Measurements from ENCODE around the gene PRMT2.

The PRMT2 gene

DNA sequence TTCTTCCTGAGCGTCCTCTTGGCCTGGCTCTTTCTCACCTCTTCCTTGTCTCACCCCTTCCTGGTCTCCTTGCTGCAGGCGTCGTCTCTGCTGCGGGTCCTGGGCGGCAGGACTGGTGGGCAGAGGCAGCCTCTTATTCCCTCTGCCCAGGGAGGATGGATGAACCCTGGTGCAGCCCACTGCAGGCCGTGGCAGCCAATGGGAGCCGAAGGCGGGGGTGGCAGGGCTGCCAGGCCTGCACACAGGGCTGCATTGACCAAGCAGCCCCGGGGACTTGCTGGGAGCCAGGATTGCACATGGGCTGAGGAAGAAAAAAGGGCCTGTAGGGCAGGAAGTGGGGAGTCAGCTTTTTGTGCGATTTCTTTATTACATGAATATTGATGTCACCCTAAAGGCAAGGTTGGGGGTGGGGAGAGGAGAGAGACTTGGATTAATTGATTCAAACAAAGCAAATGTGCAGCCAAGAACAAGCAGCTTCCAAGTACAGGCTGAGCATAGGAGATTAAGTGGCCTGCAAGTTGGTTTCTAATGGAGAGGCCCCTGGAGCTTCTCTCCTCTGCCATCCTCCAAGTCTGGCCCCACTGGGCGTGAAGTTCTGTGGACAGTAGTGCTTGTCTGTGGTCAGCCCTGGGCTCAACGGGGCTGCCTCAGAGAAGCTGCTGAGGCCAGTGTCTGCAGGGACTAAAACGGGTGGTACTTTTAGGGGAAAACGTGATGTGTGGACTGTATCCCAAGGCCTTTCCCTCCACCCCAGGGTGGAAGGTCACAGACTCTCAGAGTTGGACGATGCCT is 30.3 kb upstream of the PRMT2 start, which contains the start of gene S100B:
TSS of gene S100B (minus strand) at position 108 of the 792 bp plus-strand sequence. CDS start 2,667 bp downstream, outside the sequence.
- TF ChIP-seq CREB1 (IDR thresholded peaks at IDR 0.05; ENCODE audit: low read depth) = no peak
- peak; percentile 69; the same call in 1 of the 2 replicates for TF ChIP-seq EGR1 (IDR thresholded peaks at IDR 0.05)

GRCh38 chr21:46605767-46606426 is 29.6 kb upstream of the PRMT2 start:
- TF ChIP-seq TAF1 (IDR thresholded peaks at IDR 0.05; ENCODE audit: low read depth) = no peak
- no peak for TF ChIP-seq TEAD4 (IDR thresholded peaks at IDR 0.05)
- no peak for TF ChIP-seq NFIC (IDR thresholded peaks at IDR 0.05)
- TF ChIP-seq, protein P1, sequence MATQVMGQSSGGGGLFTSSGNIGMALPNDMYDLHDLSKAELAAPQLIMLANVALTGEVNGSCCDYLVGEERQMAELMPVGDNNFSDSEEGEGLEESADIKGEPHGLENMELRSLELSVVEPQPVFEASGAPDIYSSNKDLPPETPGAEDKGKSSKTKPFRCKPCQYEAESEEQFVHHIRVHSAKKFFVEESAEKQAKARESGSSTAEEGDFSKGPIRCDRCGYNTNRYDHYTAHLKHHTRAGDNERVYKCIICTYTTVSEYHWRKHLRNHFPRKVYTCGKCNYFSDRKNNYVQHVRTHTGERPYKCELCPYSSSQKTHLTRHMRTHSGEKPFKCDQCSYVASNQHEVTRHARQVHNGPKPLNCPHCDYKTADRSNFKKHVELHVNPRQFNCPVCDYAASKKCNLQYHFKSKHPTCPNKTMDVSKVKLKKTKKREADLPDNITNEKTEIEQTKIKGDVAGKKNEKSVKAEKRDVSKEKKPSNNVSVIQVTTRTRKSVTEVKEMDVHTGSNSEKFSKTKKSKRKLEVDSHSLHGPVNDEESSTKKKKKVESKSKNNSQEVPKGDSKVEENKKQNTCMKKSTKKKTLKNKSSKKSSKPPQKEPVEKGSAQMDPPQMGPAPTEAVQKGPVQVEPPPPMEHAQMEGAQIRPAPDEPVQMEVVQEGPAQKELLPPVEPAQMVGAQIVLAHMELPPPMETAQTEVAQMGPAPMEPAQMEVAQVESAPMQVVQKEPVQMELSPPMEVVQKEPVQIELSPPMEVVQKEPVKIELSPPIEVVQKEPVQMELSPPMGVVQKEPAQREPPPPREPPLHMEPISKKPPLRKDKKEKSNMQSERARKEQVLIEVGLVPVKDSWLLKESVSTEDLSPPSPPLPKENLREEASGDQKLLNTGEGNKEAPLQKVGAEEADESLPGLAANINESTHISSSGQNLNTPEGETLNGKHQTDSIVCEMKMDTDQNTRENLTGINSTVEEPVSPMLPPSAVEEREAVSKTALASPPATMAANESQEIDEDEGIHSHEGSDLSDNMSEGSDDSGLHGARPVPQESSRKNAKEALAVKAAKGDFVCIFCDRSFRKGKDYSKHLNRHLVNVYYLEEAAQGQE (IDR thresholded peaks at IDR 0.05; ENCODE audit: low read depth) = no peak
- TF ChIP-seq TCF12 (IDR thresholded peaks at IDR 0.05; ENCODE audit: low read depth) = no peak
- TF ChIP-seq RAD21 (IDR thresholded peaks at IDR 0.05; ENCODE audit: low read depth) = no peak
- no peak for TF ChIP-seq EP300 (IDR thresholded peaks at IDR 0.05; ENCODE audit: borderline replicate concordance)
- TF ChIP-seq EGR1 (IDR thresholded peaks at IDR 0.05) = no peak
- TF ChIP-seq FOXM1 (IDR thresholded peaks at IDR 0.05; ENCODE audit: borderline replicate concordance, low read depth) = no peak
- no peak for TF ChIP-seq CEBPB (IDR thresholded peaks at IDR 0.05)
- TF ChIP-seq USF1 (IDR thresholded peaks at IDR 0.05) = no peak
- TF ChIP-seq CREB1 (IDR thresholded peaks at IDR 0.05; ENCODE audit: low read depth) = no peak

GRCh38 chr21:46606427-46606813 is 29.1 kb upstream of the PRMT2 start:
- TF ChIP-seq YY1 (IDR thresholded peaks at IDR 0.05; ENCODE audit: low read depth) (no peak), EGR1 (IDR thresholded peaks at IDR 0.05) (no peak), ZBTB7A (IDR thresholded peaks at IDR 0.05; ENCODE audit: low read depth) (no peak)

DNA sequence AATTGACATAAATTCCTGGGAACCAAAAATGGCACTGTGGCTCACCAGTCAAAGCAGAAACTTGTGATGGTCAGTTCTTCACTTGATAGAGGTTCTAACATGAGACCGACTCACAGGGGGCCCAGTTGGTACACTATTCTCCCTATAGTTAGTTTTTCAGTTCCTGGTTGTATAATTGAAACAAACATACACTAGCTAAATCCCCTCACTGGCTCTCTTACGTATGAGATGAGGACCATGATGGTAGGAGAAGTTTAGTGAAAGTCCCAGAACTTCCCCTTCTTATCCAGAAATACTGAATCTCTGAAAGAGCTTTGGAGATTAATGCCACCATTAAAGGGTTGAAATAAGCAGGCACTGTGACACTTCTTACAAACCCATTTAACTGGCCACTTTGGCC is 27.8 kb upstream of the PRMT2 start:
- TF ChIP-seq USF1 (IDR thresholded peaks at IDR 0.05) (no peak), EP300 (IDR thresholded peaks at IDR 0.05; ENCODE audit: borderline replicate concordance) (no peak), RAD21 (IDR thresholded peaks at IDR 0.05; ENCODE audit: low read depth) (no peak), CREB1 (IDR thresholded peaks at IDR 0.05; ENCODE audit: low read depth) (no peak), MAX (IDR thresholded peaks at IDR 0.05) (no peak), TAF1 (IDR thresholded peaks at IDR 0.05; ENCODE audit: low read depth) (no peak), FOXM1 (IDR thresholded peaks at IDR 0.05; ENCODE audit: borderline replicate concordance, low read depth) (no peak)
- TF ChIP-seq, protein P1 (IDR thresholded peaks at IDR 0.05; ENCODE audit: low read depth) = no peak

- no peak for TF ChIP-seq TEAD4 (IDR thresholded peaks at IDR 0.05)
- TF ChIP-seq, protein P1 (IDR thresholded peaks at IDR 0.05; ENCODE audit: low read depth) = no peak
- no peak for TF ChIP-seq CEBPB (IDR thresholded peaks at IDR 0.05)
- no peak for TF ChIP-seq ZBTB7A (IDR thresholded peaks at IDR 0.05; ENCODE audit: low read depth)
- TF ChIP-seq TCF12 (IDR thresholded peaks at IDR 0.05; ENCODE audit: low read depth) = no peak
- no peak for TF ChIP-seq USF1 (IDR thresholded peaks at IDR 0.05)
- no peak for TF ChIP-seq MAX (IDR thresholded peaks at IDR 0.05)
- TF ChIP-seq CREB1 (IDR thresholded peaks at IDR 0.05; ENCODE audit: low read depth) = no peak
- no peak for TF ChIP-seq NFIC (IDR thresholded peaks at IDR 0.05)
- TF ChIP-seq TAF1 (IDR thresholded peaks at IDR 0.05; ENCODE audit: low read depth) = no peak
- no peak for TF ChIP-seq RAD21 (IDR thresholded peaks at IDR 0.05; ENCODE audit: low read depth)
- TF ChIP-seq FOXM1 (IDR thresholded peaks at IDR 0.05; ENCODE audit: borderline replicate concordance, low read depth) = no peak
- TF ChIP-seq YY1 (IDR thresholded peaks at IDR 0.05; ENCODE audit: low read depth) = no peak
- no peak for TF ChIP-seq EP300 (IDR thresholded peaks at IDR 0.05; ENCODE audit: borderline replicate concordance)
- TF ChIP-seq EGR1 (IDR thresholded peaks at IDR 0.05) = no peak
Observed at GRCh38 chr21:46608672-46609111, 26.8 kb upstream of the PRMT2 start.
